COR-L47 (cell line): ENCODE measurements around the gene SPA17.

ENCODE experiments used
- DNase-seq: peaks from one replicate; lab custom pipeline; 2025; lab: John Stamatoyannopoulos, UW

SPA17 gene

DNA sequence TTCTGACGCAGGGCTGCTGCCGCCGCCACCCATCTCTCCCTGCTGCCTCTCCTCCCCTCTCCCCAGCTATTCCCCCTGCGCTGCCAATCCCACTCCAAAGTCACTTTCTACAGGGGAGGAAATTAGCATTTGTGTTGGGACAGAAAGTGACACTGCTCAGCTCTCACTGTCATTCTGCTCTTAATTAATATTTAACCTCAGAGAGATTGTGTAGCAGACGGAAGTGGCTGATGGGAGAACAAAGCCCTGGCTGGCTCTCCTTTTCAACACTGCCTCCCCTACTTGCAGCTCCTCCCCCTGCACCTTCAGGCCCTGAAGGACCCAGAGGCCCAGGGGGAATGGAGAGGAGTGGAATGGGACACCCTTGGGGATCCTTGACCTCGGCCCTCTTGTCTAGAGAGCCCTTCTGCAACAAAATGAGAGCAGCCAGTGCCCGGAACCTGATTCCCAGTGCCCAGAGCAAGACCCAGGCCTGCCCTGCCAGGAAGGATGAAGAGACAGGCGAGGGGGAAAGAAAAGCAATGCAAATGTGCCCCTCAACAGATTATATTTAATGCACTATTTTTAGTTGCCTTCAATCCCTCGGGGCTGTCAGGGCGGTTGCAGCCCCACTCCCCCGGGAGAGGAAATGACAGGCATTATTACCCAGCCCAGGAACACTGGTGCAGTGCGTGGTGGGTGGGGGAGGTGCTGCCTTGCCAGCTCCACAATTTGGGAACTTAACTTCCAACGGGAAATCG is 51.4 kb downstream of the SPA17 start:
- DNase-seq, result no peak

DNA sequence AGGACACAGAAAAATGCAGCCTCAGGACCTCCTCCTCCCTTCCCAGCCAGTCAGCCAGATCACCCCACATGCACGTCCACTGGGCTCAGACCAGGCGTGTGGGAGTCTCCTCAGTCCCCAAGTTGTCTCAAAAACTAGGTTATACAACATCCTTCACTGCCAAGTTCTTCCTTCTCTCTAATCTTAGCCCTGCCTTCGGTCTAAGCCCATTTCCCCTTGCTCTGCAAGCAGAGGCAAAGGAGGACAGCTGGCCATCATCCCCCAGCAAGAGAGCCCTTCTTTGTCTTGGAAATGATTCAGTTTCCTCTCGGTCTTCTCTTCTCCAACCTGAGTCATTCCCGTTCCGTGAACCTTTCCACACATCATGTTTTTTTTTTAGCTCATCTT is 52.0 kb downstream of the SPA17 start:
- DNase-seq, result no peak

DNA sequence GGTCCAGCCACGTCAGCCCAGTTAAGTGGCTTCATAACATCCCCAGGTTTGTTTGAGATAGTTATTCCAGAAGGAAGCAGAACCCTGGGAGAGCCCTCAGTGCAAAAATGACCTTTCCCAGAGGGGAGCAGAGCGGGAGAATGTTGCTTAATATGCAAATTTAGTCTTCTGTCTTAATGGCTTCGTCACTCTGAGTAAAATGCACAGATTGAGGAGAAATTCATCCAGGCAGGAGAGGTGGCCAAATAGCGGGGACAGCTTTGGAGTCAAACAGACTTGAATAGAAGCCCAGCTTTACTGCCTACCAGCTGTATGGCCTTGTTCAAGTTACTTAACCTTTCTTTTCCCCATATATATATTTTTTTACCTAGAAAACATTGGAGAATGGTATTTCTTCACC is 53.8 kb downstream of the SPA17 start:
- no peak for DNase-seq

DNA sequence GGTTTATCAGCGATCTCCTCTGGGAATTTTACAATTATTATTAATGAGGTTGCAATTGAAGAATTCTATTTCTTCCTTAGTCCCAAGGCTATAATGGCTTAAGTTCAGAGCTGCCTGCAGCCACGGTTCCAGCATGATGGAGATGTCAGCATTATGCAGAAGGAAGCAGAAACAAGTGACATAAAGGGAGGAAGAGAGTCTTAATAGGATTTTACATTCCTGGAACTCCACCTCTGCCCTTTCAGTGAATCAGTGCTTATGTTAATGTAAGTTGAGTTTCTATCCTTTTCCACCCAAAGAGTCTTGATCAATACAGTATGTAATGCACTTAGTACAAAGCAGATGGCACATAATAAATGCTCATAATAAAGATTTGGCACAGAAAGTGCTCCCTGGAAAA is 54.4 kb downstream of the SPA17 start:
- DNase-seq, result no peak

DNA sequence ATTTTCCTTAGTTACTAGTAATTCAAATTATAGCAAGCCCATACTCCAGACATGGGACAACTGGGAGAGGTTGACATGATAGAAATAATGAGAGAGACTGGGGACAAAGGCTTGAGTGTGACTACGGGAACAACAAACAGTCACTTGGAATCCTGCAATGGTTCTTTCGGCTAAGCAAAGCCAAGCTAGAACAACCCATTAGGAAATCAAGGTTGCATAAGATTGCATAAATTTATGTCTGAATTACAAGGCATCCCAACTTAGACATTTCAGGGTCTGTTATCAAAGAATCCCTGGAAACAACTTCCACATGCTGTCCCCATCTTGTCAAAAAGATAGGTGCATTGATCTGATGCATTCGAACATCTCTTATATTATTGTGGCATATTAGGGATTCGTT is 55.9 kb downstream of the SPA17 start:
- no peak for DNase-seq

DNA sequence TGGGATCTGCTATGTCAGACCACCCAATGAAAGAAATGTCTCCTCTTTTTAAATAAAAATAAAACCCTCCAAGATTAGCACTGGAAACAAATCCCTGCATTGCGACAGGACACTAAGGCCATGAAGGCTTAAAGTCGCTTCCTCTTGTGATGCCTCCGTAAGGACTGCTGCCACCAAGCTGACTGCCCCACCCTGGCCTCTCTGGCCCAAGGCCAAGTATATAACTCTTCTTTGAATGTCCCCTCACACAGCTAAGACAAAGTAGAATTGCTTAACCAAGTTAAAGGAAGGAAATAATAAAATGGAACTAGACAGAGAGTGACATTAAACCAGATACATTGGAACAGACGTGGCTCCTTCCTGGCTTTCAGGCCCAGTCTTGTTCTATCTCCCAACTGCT is 58.5 kb downstream of the SPA17 start:
- DNase-seq, result no peak

DNA sequence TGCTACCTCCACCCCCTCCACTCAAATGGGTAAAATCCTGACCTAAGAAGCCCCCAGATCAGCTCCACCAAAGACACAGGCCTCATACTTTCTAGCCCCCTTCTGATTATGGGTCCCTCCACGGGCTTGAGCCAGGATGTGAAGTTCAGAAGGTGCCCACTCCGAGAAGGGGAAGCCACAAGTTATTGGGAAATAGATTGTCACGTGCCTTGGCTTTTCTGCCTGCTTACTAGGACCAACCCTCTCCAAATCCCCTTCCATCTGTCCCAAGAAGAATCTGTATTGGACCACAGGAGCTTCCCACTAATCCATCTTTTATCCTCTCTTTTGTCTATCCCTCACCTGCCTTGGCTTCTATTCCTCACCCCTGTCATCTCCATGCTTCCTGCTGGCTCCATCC is 63.0 kb downstream of the SPA17 start:
- no peak for DNase-seq

DNA sequence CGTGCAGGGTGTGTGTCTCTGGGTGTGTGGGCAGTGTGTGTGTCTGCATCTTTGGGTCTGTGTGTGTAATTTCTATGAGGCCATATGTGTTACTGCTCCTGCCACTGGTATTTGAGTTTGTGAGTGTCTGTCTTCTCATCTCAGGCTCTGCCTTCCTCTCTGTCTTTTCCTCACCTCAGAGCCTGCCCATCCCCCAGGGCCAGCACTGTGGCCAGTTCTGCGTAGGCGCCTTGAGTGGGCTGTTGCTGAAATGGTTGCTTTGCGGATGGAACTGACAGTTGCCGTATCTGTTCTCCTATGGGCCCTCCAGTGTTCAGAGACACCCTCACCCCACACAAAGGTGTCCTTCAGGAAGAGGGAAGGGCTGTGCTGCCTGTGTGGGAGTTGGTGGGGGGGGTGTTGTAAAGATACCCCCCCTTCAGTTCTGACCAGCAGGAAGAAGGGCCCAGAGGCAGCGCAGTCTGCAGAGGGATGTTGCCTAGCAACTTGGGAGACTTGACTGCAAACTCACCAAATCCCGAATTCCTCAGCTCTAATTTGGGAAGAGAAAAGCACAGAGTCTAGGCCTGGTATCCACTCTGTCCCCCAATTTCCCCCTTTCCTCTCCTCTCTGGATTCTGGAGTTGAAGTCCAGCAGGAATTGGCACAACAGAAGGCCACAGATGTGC is 64.1 kb downstream of the SPA17 start:
- no peak for DNase-seq

DNA sequence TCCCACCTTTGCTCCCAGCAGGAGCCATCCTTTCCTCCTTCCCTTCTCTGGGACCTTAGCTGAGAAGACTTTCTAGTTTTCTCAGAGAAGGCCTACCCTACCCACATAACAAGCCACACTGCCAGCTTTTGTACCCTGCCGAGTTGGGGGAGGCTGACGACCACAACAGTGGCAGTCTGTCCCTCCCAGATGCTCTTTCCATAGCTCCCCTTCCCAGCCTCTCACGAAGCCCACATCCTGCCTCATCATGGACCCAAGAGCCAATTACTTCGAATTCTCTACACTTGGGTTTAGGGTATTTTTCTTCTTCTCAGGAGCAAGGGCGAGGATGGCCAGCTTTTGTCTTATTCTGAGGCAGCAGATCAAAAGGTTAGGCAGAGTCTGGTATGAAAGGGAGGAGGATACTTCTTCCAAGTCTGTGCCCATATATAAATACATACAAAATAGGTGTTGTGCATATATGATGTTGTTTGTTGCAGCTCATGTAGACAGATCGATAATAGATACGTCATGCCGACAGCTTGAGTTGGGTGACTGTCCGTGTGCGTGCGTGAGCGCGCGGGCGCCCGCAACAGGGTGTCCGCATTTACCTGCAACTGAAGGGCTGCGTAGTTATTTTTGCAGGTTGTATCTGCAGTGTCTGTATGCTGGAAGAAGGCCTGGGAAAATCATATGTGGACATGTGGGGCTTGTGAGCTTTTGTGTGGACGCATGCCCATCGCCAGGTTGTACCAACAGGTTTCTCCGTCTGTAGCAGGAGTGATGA is 65.2 kb downstream of the SPA17 start:
- DNase-seq, result no peak

DNA sequence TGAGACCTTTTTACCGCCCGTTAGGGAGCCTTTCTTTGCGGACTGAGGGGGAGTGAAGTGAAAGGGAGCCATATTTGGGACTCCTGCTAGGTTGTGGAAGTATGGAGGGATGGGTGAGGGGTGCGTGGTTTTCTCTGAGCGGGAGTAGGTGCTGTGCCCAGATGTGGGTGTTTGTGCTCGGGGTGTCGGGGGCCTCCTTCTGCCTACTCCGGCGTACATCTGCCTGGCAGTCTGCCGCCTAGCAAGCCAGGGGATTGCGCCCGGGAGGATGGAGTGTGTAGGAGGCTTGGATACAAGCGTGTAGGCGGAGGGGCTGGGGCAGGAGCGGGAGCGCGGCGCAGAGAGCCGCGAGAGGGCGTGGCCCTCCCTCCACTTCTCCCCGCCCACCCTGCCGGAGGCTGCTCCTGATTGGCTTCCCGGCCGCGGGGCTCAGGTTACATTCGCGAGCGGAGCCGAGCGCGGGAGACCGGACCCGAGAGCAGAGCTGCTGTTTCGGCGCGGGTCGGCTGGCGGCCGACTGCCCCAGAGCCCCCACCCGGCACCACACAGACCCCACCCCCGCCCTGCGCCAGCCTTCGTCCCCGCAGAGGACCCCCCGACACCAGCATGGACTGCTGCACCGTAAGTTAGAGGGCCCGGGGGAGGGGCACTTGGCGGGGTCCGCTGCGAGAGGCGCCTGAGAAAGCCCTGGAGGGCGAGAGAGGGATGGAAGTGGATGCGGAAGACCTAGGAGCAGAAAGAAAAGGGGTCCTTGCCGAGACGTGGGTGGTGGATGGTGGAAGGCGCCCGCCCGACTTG is 66.0 kb downstream of the SPA17 start, which contains the start of gene NRGN:
TSS of gene NRGN (plus strand) at position 464 of the 798 bp plus-strand sequence. CDS start at position 607, 143 bp downstream.
- peak; percentile 87 for DNase-seq

DNA sequence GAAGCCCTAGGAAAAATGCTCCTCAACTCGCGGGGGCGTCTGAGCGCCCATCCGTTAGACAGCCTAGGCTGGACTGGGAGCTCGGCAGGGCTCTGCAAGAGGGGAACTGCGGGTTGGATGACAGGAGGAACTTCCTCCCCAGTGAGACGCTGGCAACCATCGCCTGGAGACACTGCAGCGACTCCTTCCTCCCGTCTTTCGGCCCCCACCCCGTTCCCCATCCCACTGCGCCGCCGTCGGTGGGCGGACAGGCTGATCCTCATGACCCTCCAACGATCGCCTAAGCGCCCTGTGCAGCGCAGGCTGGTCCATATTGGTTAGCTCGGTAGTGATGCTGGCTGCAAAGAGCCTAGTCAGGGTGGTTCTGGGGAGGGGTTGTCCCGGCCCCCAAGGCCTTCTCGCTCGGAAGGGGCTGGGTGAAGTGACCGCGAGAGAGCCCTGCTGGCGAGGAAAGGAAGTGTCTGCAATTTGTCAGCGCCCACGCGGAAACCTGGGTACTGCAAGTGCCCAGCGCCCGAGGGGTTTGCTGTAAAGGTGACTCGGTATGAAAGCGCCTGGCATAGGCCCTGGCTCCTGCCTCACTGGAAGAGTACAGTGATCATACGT is 66.7 kb downstream of the SPA17 start:
- no peak for DNase-seq

DNA sequence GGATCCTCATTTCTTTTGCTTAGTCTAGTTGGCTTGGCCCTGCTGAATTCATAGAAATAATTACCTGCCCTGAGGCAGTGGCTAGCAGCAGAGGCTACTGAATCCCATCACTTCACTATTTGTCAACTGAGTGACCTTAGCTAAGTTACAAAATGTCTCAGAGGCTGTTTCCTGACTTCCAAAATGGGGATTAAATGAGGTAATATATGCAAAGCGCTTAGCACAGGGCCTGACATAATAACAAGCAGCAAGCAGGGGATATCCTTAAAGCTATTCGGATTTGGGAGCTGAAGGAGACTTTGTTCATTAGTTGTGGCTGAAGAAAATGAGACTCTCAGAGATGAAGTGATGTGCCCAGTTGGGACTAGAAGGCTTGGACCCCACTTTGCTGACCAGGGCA is 68.9 kb downstream of the SPA17 start:
- no peak for DNase-seq

DNA sequence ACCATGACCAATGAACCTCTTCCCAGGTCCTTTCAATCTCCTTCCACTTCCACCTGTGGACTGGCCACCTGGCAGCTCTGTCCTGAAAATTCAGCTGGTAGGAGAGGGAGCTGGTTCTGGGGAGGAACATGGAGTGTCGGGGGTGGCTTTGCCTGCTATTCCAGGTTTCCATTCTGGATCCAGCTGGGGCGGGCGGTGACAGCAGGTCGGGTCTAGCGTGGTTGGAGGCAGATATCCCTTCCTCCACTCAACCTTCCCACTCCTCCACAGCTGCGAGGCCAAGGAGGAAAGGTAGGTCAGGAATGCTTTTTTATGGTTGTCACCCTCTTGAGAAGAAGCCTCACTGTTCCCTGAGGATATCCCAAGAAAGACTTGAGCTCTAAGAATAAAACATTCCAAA is 69.3 kb downstream of the SPA17 start:
- DNase-seq, result no peak

DNA sequence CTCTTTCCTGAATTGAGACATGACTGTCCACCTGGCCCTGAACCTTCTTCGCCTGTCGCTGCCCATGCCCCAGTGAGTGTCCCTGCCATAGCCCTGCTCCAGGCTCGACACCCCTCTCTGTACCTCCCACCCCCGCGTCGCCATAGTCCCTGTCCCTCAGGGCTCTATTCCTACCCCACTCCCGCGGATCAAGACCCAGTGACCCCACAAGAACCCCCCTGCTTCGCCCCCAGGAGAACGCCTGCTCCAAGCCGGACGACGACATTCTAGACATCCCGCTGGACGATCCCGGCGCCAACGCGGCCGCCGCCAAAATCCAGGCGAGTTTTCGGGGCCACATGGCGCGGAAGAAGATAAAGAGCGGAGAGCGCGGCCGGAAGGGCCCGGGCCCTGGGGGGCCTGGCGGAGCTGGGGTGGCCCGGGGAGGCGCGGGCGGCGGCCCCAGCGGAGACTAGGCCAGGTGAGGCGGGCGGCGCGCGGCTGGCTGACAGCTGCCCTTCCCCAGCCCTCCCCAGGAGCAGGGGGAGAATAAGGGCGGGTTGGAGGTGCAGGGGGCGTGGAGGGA is 71.6 kb downstream of the SPA17 start:
- no peak for DNase-seq

DNA sequence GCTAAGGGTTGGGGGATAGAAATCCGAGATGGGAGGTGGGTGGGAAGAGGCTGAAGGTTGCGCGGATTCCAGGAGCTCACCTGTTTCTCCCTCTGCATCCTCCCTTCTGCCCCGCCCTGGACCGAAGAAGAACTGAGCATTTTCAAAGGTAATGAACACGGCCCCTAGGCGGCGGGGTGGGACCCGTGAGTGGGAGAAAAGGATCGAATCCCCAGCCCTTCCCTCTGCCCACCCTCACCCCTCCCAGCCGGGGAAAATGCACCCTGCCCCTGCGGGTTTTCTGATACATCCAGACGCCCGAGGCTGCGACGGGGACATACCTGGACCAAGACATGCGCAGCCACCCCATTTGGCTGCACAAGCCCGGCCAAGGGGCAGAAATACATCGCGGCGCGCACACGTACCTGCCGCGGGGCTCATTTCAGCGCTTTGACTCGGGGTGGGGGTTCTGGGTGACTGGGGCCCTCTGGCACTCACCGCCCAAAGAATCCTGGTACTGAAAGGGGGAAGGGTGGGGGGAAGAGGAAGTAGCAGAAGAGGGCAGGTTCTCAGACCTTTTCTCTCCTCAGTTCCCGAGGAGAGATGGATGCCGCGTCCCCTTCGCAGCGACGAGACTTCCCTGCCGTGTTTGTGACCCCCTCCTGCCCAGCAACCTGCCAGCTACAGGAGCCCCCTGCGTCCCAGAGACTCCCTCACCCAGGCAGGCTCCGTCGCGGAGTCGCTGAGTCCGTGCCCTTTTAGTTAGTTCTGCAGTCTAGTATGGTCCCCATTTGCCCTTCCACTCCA is 72.3 kb downstream of the SPA17 start:
- DNase-seq, result no peak

DNA sequence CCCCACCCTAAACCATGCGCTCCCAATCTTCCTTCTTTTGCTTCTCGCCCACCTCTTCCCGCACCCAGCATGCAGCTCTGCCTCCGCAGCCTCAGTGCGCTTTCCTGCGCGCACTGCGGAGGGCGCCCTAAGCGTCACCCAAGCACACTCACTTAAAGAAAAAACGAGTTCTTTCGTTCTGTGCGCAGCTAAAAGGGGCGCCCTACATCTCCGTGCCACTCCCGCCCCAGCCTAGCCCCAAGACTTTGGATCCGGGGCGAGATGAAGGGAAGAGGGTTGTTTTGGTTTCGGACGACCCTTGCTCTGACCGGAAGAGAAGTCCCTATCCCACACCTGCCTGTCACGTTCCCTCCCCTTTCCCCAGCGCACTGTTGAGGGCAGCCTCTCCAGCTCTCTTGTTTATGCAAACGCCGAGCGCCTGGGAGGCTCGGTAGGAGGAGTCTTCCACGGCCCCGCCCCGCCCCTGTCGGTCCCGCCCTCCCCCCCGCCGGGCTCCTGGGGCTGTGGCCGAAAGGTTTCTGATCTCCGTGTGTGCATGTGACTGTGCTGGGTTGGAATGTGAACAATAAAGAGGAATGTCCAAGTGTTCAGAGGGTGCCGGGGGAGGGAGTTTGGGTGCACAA is 73.0 kb downstream of the SPA17 start:
- DNase-seq, result no peak
